GM12873 (cell line): ENCODE data around the gene ARPC1A.

Source experiments
- TF ChIP-seq, protein P1 (sequence below): IDR thresholded peaks from 2 replicates; pipeline ENCODE4 v1.5.1; 2012; ENCODE audit warnings: low read depth, mild to moderate bottlenecking, moderate library complexity, low read length, control low read depth; ENCODE audit not compliant: insufficient read depth; ENCODE audit errors: missing control alignments

Gene ARPC1A

DNA sequence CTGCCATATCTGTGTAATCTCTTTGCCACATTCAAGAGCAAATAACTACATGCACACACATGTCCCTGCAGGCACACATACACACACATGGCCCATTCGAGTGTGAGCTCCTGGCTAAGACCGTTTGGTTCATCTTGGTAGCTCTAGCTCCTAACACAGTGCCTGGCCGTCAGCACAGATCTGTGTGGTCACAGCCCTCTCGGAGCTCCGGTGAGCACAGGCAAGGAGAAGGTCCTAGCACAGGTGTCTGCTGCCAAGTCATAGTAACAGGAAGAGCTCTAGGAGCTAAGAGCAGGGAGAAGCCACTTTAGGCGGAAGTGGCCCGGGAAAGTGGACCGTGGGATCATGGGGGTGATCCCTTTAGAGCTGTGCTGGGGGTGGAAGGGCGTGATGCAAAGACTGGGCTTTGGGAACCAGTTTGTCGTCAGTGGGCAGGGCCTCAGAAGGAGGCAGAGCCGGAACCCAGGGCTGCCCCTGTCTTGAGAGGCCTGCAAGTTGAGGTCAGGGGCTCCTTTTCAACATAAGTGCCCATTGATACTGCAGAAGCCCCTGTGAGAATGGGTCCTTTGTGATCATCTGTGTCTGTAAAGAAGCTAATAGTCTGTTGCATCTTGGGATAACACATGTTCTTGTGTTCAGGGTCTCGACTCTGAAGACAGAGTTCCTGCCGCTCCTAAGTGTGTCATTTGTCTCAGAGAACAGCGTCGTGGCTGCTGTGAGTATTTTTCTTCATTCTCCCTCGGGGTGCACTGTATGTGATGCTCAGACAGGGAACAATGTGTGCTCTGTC is 32.2 kb downstream of the ARPC1A start:
- TF ChIP-seq, protein P1, sequence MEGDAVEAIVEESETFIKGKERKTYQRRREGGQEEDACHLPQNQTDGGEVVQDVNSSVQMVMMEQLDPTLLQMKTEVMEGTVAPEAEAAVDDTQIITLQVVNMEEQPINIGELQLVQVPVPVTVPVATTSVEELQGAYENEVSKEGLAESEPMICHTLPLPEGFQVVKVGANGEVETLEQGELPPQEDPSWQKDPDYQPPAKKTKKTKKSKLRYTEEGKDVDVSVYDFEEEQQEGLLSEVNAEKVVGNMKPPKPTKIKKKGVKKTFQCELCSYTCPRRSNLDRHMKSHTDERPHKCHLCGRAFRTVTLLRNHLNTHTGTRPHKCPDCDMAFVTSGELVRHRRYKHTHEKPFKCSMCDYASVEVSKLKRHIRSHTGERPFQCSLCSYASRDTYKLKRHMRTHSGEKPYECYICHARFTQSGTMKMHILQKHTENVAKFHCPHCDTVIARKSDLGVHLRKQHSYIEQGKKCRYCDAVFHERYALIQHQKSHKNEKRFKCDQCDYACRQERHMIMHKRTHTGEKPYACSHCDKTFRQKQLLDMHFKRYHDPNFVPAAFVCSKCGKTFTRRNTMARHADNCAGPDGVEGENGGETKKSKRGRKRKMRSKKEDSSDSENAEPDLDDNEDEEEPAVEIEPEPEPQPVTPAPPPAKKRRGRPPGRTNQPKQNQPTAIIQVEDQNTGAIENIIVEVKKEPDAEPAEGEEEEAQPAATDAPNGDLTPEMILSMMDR: no peak

DNA sequence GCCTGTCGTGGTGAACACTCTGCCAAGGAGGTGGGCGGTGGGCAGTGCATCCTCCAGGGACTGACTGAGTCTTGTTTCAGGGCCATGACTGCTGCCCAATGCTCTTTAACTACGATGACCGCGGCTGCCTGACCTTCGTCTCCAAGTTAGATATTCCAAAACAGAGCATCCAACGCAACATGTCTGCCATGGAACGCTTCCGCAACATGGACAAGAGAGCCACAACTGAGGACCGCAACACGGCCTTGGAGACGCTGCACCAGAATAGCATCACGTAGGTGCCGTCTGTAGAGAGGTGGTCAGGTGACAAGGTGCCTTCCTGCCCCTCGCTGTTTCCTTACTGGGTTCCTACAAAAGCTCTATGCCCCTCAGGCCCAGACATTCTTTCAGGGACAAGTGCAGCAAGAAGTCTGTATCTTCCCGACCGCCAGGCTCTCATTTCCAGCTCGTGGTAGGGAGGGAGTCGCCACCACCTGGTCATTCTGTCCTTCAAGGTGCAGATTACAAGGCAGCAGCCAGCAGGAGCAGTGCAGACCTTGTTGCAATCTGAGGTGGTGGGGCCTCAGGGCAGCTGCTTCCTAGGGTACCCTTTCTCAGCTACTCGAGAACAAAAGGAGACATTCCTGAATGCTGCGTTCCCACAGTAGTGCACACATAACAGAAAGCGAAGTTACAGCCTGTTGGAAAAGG is 33.9 kb downstream of the ARPC1A start:
- TF ChIP-seq, protein P1: no peak

DNA sequence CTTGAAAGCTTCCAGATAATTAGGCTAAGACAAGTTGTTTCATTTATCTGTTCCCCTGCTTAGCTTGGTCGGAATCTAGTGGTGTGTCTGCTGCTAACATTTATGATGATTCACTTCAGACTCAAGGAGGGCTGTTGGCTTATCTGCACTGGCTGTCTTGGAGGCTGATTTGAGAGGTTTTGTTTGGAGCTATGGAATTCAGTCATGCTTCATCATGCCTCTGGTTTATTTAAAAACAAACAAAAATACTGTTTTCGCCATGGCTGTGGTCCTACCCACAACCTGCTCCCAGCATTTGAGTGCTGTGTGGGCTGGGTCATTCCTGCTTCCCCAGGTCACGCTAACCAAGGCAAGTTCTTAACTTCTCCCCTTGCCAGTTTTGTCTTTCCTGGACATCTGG is 37.1 kb downstream of the ARPC1A start:
- TF ChIP-seq, protein P1: no peak

DNA sequence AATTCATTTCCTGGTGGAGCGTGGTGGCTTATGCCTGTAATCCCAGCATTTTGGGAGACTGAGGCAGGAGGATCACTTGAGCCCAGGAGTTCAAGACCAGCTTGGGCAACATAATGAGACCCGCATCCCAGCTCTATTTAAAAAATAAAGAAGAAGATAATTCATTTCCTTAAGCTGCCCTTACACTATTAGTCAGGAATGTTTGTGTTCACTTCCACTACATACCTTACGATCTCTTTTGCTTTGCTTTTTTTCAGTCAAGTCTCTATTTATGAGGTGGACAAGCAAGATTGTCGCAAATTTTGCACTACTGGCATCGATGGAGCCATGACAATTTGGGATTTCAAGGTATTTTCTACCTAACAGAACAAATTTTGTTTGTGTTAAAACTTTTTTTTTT is 37.6 kb downstream of the ARPC1A start:
- TF ChIP-seq, protein P1: no peak

DNA sequence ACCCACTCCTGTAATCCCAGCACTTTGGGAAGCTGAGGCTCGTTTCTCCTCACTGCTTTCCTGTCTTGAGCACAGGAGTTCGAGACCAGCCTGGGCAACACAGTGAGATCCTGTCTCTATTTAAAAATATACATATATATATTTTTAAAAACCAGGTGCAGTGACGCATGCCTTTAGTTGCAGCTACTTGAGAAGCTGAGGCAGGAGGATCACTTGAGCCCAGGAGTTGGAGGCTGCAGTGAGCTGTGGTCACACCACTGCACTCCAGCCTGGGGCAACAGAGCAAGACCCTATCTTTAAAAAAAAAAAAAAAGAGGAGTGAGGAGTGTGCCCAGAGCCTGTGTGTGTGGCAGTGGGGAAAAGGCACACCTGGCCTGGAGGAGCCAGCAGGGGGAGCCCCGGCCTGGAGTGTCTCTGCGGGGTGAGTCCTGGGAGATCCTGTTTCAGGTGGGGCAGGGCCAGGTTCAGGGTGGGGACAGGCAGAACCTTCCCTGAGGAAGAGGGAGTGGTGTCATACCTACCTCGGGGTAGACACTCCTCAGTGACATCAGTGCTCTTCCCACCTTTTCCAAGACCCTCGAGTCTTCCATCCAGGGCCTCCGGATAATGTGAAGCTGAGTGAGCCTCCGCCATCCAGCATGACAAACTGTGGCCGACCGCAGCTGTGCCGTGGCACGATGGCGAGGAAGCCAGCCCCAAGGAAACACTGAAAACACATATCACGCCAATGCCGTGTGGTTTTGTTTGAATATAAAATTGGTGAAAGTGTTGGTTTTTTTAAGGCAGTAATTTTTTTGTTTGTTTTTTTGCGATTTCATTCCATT is 39.8 kb downstream of the ARPC1A start:
- TF ChIP-seq, protein P1: peak; percentile 75

DNA sequence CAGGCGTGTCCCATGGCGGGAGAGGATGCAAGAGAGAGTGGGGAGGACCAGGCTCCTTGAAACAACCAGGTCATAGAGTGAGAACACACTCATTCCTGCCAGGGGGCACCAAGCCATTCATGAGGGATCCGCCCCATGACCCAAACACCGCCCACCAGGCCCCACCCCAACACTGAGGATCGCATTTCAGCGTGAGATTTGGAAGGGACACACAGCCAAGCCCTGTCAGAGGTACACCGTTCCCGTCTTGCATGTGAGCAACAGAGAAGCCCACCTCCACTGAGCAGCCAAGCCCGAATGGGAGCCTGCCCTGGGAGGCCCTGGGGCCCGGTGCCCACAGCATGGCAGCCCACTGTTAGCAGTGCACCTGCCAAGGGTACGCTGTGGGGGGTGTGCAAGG is 40.9 kb downstream of the ARPC1A start:
- TF ChIP-seq, protein P1: no peak
